Eye (tissue), 1 donor: ENCODE results near the gene PI4KA.
A peak's percentile ranks its signal among the peaks of the same experiment; 100 is the strongest.
"Not testable (repeated sequence)": the region's sequence is repeated elsewhere in the genome, so short reads cannot be mapped to it uniquely, and the experiment has no call there.

ENCODE experiments used
- DNase-seq: peaks from one replicate; pipeline ENCODE4 v3.0.0-alpha.2; 2015

Gene PI4KA

DNA sequence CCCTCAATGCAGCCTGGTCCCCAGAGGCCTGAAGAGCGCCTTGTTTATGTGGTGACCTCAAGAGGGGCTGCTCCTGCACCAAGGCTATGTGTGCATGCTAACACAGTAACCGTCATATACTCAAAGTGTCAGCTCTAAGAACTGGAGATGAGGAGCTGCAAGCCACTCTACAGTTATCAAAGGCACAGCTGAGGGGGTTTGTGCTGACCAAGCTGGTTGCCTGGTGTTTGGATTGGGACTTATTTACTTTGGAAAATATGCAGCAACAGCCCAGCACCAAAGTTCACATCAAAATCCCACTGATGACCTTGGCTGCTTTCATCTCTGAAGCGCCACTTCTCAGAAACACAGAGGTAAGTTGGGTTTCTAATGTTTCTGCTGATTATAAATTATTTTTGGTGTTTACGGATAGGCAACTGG is 84.8 kb downstream of the PI4KA start, which contains the start of gene SERPIND1:
Gene SERPIND1, plus strand, starts transcription at position 321 of the 420 bp plus-strand sequence. CDS start 5,200 bp downstream, outside the sequence.
- no peak for DNase-seq

GRCh38 chr22:20771918-20772625 is 86.5 kb downstream of the PI4KA start:
- DNase-seq = peak; percentile 18

DNA sequence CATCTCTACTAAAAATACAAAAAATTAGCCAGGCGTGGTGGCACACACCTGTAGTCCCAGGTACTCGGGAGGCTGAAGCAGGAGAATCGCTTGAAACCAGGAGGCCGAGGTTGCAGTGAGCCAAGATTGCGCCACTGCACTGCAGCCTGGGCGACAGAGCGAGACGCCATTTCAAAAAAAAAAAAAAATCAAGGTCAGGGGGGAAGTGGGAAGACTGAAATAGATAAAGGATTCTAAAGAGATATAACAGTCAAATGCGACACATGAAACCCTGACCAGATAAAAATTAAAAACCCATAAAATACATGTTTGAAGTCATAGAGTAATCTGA is 89.2 kb downstream of the PI4KA start:
- DNase-seq = not testable (repeated sequence)

DNA sequence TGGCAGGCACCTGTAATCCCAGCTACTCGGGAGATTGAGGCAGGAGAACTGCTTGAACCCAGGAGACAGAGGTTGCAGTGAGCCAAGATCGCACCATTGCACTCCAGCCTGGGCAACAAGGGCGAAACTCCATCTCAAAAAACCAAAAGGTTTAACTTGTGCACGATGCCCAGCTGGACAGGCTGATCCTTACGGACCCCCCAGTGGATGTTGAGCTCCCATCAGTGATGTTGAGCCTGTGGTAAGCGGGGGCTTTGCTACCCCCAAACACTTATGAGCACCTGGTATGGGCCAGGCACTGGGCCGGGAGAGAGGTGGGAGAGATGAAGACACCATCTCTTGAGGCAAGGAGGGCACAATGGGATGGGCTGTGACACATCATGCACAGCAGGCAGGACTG is 92.1 kb downstream of the PI4KA start:
- no peak for DNase-seq

GRCh38 chr22:20765938-20766337 is 92.7 kb downstream of the PI4KA start:
- no peak for DNase-seq

GRCh38 chr22:20764729-20765128 is 93.9 kb downstream of the PI4KA start:
- no peak for DNase-seq

- DNase-seq = no peak
Observed at GRCh38 chr22:20764471-20764720, 94.2 kb downstream of the PI4KA start.

- DNase-seq = no peak
Observed at GRCh38 chr22:20763630-20764470, 94.8 kb downstream of the PI4KA start.

DNA sequence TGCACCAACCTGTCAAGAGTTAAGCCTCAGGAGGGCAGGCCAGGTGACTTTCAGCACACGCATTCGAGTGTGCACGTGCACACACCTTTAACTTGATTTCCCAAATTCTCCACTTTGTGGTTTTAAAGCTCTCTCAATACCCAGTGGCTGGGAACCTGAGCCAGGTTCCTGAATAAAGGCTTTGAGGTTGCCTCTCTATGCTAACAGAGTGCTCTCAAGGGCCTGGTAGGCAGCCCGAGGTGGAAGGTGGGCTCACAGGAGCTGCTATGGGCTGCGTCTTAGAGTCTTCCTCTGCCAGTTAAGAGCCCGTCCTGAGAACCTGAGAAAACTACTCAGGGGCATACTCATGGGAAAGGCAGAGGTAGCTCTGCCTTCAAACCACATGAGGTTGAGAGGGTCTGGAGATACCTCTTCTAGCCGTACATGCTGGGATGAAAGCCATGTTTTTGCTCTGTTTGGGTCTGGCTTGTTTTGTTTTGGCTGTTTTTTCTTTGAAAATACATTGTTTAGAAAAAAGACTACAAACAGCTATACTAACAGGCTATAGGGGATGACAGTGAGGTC is 96.3 kb downstream of the PI4KA start:
- DNase-seq = no peak

DNA sequence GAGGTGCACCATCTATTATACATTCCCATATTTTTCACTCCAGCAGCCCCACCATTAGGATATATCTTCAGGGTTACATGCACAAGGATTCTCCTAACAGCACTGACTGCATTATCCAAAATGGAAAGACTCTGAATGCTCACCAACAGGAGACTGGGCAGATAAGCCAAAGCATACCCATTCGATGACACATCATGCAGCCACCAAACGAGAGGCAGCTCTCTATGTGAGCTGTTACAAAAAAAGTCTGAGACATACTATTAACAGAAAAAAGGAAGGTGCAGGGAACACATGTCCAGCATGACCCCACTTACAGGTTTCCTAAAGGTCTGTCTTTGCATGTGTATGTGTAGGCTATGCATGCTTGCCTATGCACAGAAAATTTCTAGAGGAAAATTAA is 97.1 kb downstream of the PI4KA start:
- no peak for DNase-seq

DNA sequence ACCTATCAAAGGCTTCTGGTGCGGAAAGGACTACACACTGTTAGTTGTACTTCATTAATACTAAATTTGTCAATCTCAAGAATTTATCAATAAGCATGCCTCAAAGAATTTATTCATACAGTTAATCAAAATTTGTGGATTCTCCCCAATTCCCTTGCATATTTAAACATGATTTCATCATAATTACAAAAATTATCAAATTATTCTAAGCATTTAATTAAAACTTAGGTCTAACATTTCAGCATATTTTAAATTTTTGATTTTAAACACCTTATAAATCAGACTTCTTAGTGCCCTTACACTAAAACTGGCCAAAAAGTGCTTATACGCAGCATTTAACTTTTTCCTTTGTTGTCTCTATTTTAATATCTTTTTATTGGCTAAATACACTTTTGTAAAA is 98.5 kb downstream of the PI4KA start:
- no peak for DNase-seq

DNA sequence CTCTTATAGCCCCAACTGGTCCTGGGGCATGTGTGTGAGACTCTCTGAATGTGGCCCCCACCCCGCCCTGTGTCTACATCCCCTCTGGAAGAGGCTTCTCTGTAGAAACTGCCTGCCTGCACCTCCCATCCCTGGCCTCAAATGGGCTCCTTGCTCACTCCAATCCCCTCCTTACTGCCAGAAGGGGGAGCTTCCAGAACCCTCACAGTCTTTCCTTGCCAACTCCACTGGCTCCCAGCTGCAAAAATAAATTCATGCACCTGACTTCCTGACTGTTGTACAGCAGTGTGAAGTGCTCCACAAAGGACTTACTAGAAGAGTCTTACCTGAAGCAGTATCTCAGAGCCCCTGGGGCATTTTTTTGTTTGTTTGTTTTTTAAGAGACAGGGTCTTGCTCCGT is 99.9 kb downstream of the PI4KA start:
- DNase-seq = no peak

DNA sequence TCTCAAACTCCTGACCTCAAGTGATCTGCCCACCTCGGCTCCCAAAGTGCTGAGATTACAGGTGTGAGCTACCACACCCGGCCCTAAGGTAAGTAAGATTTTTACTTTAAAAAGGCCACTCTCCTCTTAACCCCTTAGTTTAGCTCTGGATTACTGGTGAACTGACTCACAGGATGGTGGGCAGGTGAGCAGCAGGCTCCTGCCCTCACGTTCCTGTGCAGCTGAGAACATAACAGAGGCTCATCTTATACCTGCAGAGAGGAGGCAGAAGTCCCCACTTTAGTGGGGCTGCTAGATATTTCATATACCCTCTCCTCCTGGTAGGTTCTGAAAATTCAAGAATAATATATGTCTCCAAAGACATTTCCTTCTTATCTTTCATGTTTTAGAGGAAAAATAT is 101.8 kb downstream of the PI4KA start:
- no peak for DNase-seq

GRCh38 chr22:20752873-20753272 is 105.7 kb downstream of the PI4KA start:
- no peak for DNase-seq

DNA sequence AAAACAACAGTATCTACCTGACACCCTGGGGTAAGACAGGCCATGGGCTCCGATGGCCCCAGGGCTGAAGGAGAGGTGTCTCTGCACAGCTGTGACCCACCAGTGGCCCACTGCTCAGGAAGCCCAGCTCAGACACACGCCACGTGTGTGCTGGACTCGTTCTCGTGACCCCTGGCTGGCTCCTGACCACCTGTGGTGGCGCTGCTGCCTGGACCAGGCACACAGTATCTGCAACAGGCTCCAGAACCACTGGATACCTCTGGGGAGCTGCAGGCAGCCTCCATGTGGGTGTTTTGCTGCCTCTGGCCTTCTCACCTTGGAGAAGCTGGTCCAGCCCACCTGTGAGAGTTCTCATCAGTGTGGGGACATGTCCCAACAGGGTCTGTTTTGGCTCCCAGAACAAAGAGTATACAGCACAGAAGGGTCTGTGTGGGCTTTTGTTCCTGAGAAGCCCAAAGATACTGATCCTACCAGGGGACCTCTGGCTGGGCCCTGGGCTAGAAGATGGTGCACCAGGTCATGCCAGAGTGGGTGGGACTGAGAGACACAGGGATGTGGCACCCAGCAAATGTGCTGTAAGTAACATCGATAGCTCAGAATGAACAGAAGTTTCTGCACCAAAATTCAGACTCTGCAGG is 106.4 kb downstream of the PI4KA start:
- DNase-seq = no peak

GRCh38 chr22:20751185-20751851 is 107.3 kb downstream of the PI4KA start:
- no peak for DNase-seq

DNA sequence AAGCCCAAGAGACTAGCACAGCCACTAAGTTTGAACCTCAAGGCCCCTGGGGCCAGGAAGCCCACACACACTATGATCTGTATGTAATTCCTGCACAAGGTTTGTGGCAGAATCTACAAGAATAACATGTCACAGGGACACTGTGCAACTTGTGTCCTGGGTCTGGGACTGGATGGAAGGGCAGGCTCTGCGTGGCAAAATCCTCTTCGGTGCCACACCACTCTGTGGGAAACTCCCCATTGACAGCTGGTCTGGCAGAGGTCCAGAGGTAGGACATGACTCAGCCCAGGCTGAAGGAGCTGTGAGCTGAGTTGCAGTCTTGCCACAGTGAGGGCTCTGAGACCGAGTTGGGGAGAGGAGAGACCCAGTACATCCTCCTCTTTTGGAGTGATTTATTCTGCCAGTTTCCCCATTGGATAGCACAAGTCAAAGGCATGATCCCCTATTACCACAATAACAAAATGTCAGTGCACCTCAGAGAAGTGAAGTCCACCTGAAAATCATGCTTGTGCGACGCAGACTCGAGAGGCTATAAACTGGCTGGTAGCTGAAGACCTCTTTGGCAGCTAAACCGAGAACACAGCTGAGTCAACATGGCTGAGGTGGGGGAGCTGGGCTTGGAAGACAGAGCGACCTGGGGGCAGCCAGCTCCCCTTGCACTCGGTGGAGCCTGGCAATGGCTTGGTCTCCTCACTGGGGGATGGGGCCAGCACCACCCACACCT is 108.0 kb downstream of the PI4KA start:
- no peak for DNase-seq

DNA sequence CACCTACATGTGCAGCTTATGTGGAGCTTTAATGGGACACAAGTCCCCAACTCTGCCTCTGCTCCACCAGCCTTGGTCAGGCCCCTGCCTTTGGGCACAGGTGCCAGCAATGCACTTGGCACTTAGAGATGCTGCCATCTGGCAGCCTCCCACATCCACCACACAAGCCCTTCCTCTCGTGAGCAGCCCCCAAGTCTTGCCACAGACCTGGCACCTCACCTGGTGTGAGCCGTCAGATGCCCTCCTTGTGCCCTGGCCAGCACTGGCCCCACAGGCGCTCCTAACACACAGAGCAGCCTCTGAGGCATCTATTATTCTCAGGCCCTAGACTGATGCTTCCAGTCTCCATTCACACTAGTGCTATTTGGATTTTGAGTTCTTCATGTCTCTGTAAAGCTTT is 109.2 kb downstream of the PI4KA start:
- DNase-seq = no peak

DNA sequence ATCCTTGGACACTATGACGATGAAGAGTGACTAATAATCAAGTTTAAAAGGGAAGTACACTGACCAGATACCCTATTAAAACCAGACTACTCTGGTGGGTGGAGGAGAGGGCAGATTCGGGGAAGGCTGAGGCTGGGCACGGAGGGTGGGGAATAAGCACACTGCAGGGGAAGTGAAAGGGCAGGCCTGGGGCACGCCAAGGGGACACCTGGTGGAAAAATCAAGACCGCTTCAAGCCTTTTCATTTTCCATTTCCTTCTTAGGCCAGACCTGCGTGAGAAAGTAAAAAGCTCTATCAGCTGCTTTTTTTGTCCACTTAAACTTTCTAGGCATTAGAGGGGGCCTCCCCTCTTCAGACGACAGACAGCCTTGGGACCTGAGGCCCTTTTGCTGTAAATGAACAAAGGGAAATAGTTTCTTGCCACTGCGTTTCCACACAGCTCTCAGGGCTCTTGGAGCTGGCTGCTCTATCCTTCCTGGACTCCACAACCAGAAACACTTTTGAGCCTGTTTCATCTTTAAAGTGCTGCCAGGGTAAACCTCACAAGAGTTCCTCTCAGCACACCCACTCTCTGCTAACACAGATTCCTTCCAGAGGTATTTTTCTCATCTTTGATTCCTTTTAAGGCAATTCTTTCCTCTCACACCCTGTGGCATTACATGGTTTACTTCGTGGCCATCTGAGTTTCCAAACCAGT is 109.7 kb downstream of the PI4KA start:
- no peak for DNase-seq

- DNase-seq = no peak
Observed at GRCh38 chr22:20748082-20748481, 110.5 kb downstream of the PI4KA start.

DNA sequence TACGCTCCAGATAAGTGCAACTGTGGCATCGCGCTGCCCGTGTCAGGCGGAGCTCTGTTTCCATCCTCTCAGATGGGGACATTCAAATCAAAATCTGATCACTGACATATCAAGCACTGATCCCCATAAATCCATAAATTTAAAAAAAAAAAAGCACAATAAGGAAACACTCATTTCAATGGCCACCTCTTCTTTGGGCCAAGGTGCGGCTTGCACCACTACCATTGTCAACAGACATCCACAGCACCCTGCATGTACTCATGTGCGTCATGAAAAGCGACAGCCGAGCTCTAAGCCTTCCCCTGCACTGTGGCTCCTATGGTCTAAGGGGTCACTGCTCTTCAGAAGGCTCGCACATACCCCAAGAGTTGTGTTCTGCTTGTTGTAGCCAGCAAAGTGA is 111.4 kb downstream of the PI4KA start:
- no peak for DNase-seq
